Measurements from ENCODE around the gene CABLES1.

Gene CABLES1

GRCh38 chr18:23291456-23292205 is 156.3 kb downstream of the CABLES1 start:
- ChIA-PET CTCF (no interaction called here), POLR2A (ENCODE audit: low non-redundant PET) (no interaction called here)
- peak; percentile 41 for DNase-seq (ENCODE audit: low spot score)
- peak overlapping the region; percentile 72 for H3K27ac ChIP-seq
- TF ChIP-seq, protein P1, sequence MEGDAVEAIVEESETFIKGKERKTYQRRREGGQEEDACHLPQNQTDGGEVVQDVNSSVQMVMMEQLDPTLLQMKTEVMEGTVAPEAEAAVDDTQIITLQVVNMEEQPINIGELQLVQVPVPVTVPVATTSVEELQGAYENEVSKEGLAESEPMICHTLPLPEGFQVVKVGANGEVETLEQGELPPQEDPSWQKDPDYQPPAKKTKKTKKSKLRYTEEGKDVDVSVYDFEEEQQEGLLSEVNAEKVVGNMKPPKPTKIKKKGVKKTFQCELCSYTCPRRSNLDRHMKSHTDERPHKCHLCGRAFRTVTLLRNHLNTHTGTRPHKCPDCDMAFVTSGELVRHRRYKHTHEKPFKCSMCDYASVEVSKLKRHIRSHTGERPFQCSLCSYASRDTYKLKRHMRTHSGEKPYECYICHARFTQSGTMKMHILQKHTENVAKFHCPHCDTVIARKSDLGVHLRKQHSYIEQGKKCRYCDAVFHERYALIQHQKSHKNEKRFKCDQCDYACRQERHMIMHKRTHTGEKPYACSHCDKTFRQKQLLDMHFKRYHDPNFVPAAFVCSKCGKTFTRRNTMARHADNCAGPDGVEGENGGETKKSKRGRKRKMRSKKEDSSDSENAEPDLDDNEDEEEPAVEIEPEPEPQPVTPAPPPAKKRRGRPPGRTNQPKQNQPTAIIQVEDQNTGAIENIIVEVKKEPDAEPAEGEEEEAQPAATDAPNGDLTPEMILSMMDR (conservative IDR thresholded peaks at IDR 0.05; ENCODE audit: low read depth) = no peak

GRCh38 chr18:23300231-23300805 is 165.0 kb downstream of the CABLES1 start:
- H3K27ac ChIP-seq = peak overlapping the region; percentile 51

DNA sequence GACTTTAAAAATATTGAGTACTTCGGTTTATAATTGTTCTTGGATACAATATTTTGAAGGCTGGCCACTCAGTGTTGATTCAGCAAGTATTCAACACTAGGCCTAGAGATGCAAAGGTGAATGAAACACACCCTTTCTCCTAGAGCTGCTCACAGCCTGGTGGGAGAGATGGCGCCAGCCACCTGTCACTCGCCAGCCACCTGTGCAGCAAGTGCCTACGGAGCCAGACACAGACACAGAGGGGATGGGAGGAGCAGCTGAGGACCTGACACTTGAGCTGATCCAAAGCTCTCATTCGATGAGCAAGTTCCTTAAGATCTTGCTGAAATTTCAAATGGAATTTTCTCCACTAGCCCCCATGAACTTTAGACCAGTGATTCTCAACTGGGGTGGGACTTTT is 166.7 kb downstream of the CABLES1 start:
- ChIA-PET CTCF (no interaction called here), POLR2A (ENCODE audit: low non-redundant PET) (no interaction called here)
- no peak for DNase-seq (ENCODE audit: low spot score)
- TF ChIP-seq, protein P1 (conservative IDR thresholded peaks at IDR 0.05; ENCODE audit: low read depth) = no peak
- peak overlapping the region; percentile 85; the same call in 1 of the 2 replicates for H3K27ac ChIP-seq

More at GRCh38 chr18:23300231-23300805, 165.0 kb downstream of the CABLES1 start:
- TF ChIP-seq, protein P1 (conservative IDR thresholded peaks at IDR 0.05; ENCODE audit: low read depth) = no peak
- POLR2A ChIA-PET (ENCODE audit: low non-redundant PET) = interaction anchor here (0.6 kb wide), 1 partner anchor 59 kb away, joined by 4 read pairs; no protein-coding TSS in a partner anchor
- DNase-seq (ENCODE audit: low spot score) = no peak
- CTCF ChIA-PET = no interaction called here

GRCh38 chr18:23302511-23302850 is 167.2 kb downstream of the CABLES1 start:
- peak overlapping the region; percentile 85 for H3K27ac ChIP-seq
- POLR2A ChIA-PET (ENCODE audit: low non-redundant PET) = no interaction called here
- DNase-seq (ENCODE audit: low spot score) = no peak
- CTCF ChIA-PET = no interaction called here
- TF ChIP-seq, protein P1 (conservative IDR thresholded peaks at IDR 0.05; ENCODE audit: low read depth) = no peak

DNA sequence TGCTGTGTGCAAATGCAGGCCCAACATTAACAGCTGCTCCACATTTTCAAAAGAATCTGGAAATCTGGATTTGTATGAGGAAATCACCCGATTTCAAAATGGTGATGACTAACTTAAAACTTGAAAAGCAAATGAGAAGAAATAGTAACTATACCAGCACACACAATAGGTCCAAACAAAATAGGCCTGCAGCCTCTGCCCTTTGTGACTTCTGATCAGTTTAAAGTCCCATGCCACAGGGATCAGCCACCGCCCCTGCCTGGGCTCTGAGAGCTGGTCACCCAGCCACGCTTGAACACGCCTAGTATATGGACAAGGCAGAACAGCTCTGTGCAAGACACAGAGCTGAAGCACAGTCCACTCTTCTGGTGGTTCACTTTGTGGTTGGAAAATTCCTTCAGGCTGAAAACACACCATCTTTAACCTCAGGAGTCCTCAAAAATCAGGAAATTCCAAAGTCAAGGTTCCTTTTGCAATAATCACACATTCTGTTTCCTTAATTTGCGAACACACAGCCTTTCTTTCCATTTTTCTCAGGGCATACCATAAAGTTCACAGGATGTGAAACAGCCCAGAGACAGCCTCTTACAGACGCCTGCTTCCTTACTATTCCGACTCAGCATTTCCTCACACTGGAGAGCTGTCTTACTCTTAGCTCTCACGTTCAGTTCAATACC is 167.7 kb downstream of the CABLES1 start:
- peak overlapping the region; percentile 85 for H3K27ac ChIP-seq
- CTCF ChIA-PET = no interaction called here
- TF ChIP-seq, protein P1 (conservative IDR thresholded peaks at IDR 0.05; ENCODE audit: low read depth) = no peak
- DNase-seq (ENCODE audit: low spot score) = no peak
- POLR2A ChIA-PET (ENCODE audit: low non-redundant PET) = no interaction called here

- no peak overlapping the region for H3K27ac ChIP-seq
- CTCF ChIA-PET = no interaction called here
- TF ChIP-seq, protein P1 (conservative IDR thresholded peaks at IDR 0.05; ENCODE audit: low read depth) = no peak
- DNase-seq (ENCODE audit: low spot score) = no peak
- POLR2A ChIA-PET (ENCODE audit: low non-redundant PET) = no interaction called here
Observed at GRCh38 chr18:23306822-23307221, 171.5 kb downstream of the CABLES1 start.
